Lung microvascular endothelial cell (primary cell): ENCODE data around the gene MAP4K2. TPM values are rescaled to one million over a fixed set of nuclear protein-coding genes. Genes with fewer than 3 reads are reported as not detected.
"Not testable (repeated sequence)": the region's sequence is repeated elsewhere in the genome, so short reads cannot be mapped to it uniquely, and the experiment has no call there.

Experiments
- DNase-seq, 2 donors: peaks; one replicate each; pipeline versions ENCODE4 v3.0.0 to v3.0.0-alpha.2; 2010; ENCODE audit warnings: low read depth in 2 of 2
- total RNA-seq: library from RNA; depleted of rRNA; stranded (reverse); fragments of >200 nt; gene quantifications from 2 replicates; pipeline ENCODE4 v1.2.1, GENCODE V29; 2014

The MAP4K2 gene
- total RNA-seq, 1 donor from 2014 or later = 51.0 TPM

GRCh38 chr11:64838600-64839334 is 35.8 kb upstream of the MAP4K2 start:
- no peak for DNase-seq

GRCh38 chr11:64837887-64838351 is 34.9 kb upstream of the MAP4K2 start:
- DNase-seq = no peak

- DNase-seq = no peak
These were observed 33.5 kb upstream of the MAP4K2 start for GRCh38 chr11:64836448-64837072.

GRCh38 chr11:64835616-64836447 is 32.8 kb upstream of the MAP4K2 start:
- DNase-seq = no peak

GRCh38 chr11:64834723-64835615 is 32.0 kb upstream of the MAP4K2 start:
- DNase-seq = peak in 1 of 2 donors; percentile 22

GRCh38 chr11:64834031-64834722 is 31.2 kb upstream of the MAP4K2 start:
- DNase-seq = no peak

GRCh38 chr11:64833509-64833908 is 30.5 kb upstream of the MAP4K2 start:
- DNase-seq = no peak

- DNase-seq = no peak
These were observed 30.1 kb upstream of the MAP4K2 start for GRCh38 chr11:64833198-64833502.

GRCh38 chr11:64832467-64833197 is 29.6 kb upstream of the MAP4K2 start:
- no peak for DNase-seq

- DNase-seq = no peak
These were observed 28.4 kb upstream of the MAP4K2 start for GRCh38 chr11:64831411-64831891.

GRCh38 chr11:64829536-64830251 is 26.7 kb upstream of the MAP4K2 start:
- DNase-seq = no peak

- DNase-seq = no peak
These were observed 24.4 kb upstream of the MAP4K2 start for GRCh38 chr11:64827451-64827839.

- DNase-seq = no peak
These were observed 23.8 kb upstream of the MAP4K2 start for GRCh38 chr11:64826578-64827450.

- no peak for DNase-seq
These were observed 23.0 kb upstream of the MAP4K2 start for GRCh38 chr11:64826062-64826461.

- no peak for DNase-seq
These were observed 20.6 kb upstream of the MAP4K2 start for GRCh38 chr11:64823568-64824119.

GRCh38 chr11:64817476-64817875 is 14.5 kb upstream of the MAP4K2 start:
- no peak for DNase-seq

GRCh38 chr11:64815433-64815832 is 12.4 kb upstream of the MAP4K2 start:
- not testable (repeated sequence) for DNase-seq

- no peak for DNase-seq
These were observed 11.7 kb upstream of the MAP4K2 start for GRCh38 chr11:64814712-64815187.
